GM21737 (cell line): ENCODE measurements around the gene AHNAK.

Experiments
- ATAC-seq: cut with Tn5 transposase; IDR thresholded peaks from one replicate; pipeline ENCODE4 v1.9.1; 2021; ENCODE audit warnings: mild to moderate bottlenecking, moderate library complexity; ENCODE audit not compliant: unreplicated experiment

Gene AHNAK

DNA sequence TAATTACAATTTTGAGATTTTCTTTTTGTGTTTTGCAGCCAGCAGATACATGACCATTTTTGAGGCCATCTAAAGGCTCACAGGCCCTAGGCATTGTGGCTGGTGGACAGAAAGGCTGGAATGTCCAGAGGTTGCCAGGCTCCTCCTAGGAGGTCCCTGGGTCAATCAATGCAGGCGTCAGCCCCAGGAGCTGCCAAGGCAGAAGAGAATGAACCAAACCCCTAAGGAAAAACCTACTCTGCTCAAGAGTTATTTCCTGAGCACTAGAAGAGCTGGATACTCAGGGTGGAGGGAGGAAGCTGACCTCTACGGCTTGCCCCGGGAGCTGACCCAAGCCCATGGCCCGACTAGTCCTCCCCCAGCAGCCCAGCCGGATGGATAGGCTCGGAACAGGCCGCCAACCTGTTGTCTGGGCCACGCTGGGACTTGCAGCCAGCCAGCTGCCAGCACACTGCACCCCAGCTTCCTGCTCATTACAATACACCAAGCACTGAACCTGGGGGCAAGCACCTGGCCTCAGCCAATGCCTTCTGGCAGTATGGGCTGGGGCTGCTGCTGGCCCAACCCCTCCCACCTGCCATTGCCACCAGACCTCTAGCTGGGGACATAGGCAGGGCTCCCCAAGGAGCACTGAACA is 133.4 kb downstream of the AHNAK start:
- no peak for ATAC-seq

GRCh38 chr11:62411524-62411923 is 135.1 kb downstream of the AHNAK start:
- no peak for ATAC-seq

DNA sequence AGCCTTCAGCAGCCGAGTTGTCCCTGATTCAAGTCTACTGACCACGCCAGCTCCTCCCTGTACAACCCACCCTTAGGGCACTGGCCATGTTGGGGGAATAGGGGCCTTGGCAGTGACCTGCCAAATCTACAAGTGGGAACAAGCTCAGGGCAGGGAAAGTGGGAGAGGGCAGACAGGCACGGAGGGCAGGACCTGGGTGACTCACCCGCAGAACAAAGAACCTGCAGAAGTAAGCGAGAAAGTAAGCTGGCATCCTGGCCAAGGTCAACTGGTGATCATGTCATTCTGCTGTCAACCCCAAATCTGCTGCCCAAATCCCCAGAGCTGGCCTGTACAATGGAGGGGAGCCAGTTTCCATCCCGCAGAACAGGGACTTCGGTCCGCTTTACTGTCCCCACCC is 135.6 kb downstream of the AHNAK start:
- ATAC-seq: no peak

GRCh38 chr11:62409831-62410230 is 136.8 kb downstream of the AHNAK start:
- ATAC-seq: no peak

- ATAC-seq: no peak
Observed at GRCh38 chr11:62406034-62406433, 140.6 kb downstream of the AHNAK start.

- ATAC-seq: no peak
Observed at GRCh38 chr11:62404901-62405300, 141.7 kb downstream of the AHNAK start.

- no peak for ATAC-seq
Observed at GRCh38 chr11:62404435-62404834, 142.2 kb downstream of the AHNAK start.

DNA sequence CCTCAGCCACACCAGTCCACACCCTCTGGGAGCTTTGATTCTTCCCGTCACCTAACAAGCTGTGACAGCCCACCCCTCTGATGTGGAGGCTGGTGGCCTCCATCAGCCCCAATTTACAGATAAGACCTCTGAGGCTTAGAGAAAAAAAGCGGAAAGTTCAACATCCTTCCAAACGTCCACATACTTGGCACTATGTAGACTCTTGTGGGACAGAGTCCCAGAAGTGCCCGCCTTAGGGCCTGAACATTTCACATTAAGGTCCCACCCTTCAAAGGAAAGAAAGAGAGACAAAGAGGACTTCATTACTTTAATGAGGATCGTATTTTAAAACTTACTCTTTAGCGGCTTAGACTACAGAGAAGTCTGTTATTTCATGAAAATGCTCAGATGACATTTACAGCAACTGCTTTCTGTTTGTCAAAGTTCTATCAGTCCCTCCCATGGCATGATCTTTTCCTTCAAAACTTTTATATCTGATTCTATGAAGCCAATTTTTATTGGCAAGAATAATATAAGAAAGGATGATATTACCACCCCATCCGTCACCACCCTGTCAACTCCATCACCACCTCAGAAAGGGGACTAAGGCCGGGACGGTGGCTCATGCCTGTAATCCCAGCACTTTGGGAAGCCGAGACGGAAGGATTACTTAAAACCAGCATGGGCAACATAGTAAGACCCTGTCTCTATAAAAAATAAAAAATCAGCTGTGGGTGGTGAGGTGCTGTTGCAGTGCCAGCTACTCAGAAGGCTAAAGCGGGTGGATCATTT is 143.5 kb downstream of the AHNAK start:
- ATAC-seq: no peak

DNA sequence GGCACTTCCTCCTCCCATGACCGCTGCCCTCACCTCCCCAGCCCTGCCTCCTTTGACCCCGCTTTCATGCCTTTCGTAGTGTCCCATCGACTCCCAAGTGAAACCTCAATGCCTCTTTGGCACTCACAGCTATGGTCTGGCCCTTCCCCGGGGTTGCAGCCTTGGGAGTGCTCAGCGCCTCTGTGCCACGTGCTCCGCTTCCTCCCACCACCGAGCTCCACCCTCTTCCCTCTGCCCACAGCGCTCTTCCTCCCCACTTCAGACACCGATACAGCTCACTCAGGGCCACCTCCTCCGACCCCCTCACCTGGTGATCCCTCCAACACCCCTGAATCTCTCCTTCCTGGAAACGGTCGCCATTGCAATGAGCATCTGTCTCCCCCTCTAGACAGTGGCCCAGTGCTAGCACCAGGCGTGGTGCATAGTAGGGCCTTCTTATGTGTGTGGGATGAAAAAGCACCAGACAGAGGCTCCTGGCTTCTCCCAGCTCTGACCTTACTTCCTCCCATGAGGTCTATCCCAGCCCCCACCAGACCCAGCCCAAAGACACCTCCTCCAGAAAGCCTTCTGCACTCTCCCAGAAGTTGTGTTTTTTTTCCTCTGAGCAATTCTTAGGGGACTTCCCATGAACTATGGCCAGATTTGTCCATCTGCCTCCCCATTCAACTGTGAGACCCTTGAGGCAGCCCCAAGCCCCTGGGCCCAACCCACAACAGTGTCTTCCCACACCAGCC is 144.2 kb downstream of the AHNAK start:
- ATAC-seq: no peak

- no peak for ATAC-seq
Observed at GRCh38 chr11:62401811-62402210, 144.8 kb downstream of the AHNAK start.

DNA sequence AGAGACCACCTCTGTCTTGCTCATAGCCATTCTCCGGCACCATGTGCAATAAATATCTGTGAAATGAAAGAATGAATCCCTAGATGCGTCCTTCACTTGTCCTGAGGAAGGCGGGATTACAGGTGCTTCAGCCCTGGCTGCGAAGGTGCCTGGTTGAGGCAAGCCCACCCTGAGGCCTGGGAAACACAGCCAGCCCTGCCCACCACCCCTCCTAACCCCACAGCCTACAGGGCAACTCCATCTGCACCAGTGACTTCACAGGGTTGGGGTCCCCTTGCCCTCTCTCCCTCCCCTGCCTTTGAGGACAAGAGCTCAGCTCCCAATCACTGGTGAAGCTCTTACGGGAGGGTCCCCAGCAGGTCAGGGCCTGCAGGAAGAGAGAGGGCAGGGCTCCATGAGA is 145.2 kb downstream of the AHNAK start:
- ATAC-seq: no peak

GRCh38 chr11:62400760-62401159 is 145.8 kb downstream of the AHNAK start:
- no peak for ATAC-seq

- ATAC-seq: no peak
Observed at GRCh38 chr11:62400281-62400680, 146.3 kb downstream of the AHNAK start.

DNA sequence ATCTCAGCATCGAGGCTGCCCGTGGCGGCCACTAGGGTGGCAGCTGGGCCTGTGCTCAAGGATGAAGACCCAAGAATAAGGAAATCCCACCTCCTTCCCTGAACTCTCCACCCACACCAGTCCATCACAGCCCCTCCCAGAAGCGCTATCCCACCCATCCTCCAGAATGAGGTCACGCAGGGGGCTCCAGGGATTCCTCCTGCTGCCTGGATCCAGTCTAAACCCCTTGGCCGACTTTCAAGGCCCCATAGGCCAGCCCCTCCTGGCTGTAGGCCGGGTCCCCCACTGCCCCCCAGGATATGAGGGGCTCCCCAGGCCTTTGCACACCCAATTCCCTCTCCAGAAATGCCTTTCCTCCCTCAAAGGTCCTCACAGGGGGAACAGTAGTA is 146.7 kb downstream of the AHNAK start:
- ATAC-seq: no peak

GRCh38 chr11:62399172-62399877 is 147.3 kb downstream of the AHNAK start:
- no peak for ATAC-seq

DNA sequence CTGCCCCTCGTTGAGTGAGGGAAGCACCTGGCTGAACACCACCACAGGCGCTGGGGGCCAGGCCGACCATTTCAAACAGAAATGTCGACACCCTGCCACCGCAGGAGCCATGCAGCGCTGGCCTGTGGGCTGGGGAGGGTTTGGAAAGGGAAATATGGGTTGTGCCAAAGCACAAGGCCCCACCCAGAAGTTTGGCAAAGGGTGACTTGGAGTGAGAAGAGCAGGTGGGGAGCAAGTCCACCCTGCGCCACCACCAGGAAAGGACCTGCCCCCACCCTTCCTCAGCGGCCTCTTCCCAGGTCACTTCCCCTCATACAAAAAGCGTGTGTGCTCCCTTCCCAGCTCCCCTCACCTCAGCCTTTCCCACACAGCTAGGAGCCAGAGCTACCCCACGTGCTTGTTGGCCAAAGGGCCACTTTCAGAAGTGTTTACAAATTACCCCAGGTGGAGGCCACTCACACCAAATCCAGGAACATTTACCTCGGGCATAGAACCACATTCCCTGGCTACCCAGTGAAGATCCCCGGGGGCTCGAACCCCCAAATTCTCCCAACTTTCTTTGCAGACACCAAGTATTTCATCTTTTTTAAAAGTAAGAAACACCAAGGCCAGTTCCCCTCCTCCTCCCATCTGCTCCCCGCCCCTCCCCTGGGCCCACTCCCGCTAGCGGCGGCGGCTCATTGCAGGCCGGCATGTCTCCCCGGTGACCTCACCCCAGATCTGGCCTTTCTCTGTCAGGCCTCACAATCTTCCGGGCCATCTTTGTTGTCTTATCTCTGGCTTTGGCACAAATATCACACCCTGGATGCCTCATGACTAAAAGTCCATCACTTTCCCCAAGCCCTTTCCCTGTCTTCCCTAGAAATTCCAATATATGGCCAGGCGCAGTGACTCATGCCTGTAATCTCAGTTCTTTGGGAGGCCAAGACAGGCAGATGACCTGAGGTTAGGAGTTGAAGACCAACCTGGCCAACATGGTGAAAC is 148.3 kb downstream of the AHNAK start:
- no peak for ATAC-seq

- ATAC-seq: no peak
Observed at GRCh38 chr11:62395885-62396551, 150.6 kb downstream of the AHNAK start.

- no peak for ATAC-seq
Observed at GRCh38 chr11:62394825-62395538, 151.6 kb downstream of the AHNAK start.

- ATAC-seq: no peak
Observed at GRCh38 chr11:62393735-62394134, 152.9 kb downstream of the AHNAK start.
